HEK293T (cell line): ENCODE measurements around the gene COMMD2.

Experiments used
- CTCF ChIA-PET: fragments of 350-600 bp; formaldehyde crosslinking; extraction: SDS; loops from one replicate; lab custom pipeline; 2021; ENCODE audit warnings: antibody characterized with exemption, inconsistent platforms; lab: Yijun Ruan, JAX
- POLR2A ChIA-PET: fragments of 350-600 bp; formaldehyde crosslinking; extraction: SDS; loops from one replicate; lab custom pipeline; 2020; ENCODE audit warnings: antibody characterized with exemption, inconsistent platforms; lab: Yijun Ruan, JAX
- DNase-seq: peaks from one replicate; pipeline ENCODE4 v3.0.0; 2012; ENCODE audit warnings: mixed read lengths; ENCODE audit errors: extremely low spot score
- ARNT ChIP-seq: fragments of 450-650 bp; IDR thresholded peaks from 2 replicates; pipeline ENCODE4 v1.6.1; 2017; ENCODE audit warnings: mild to moderate bottlenecking
- BHLHE40 ChIP-seq: fragments of 450-650 bp; IDR thresholded peaks from 2 replicates; pipeline ENCODE4 v1.6.1; 2016; ENCODE audit warnings: mild to moderate bottlenecking, moderate library complexity, borderline replicate concordance
- CTBP1 ChIP-seq: fragments of 450-650 bp; IDR thresholded peaks from 2 replicates; pipeline ENCODE4 v1.6.1; 2016; ENCODE audit warnings: borderline replicate concordance
- ELF4 ChIP-seq: fragments of 450-650 bp; IDR thresholded peaks from 2 replicates; pipeline ENCODE4 v1.6.1; 2017; ENCODE audit warnings: antibody characterized with exemption
- FOXA1 ChIP-seq: fragments of 450-650 bp; IDR thresholded peaks from 2 replicates; pipeline ENCODE4 v1.6.1; 2016; ENCODE audit warnings: mild to moderate bottlenecking
- FOXK2 ChIP-seq: fragments of 450-650 bp; IDR thresholded peaks from 2 replicates; pipeline ENCODE4 v1.6.1; 2016; ENCODE audit warnings: mild to moderate bottlenecking
- FOXM1 ChIP-seq: fragments of 450-650 bp; IDR thresholded peaks from 2 replicates; pipeline ENCODE4 v1.6.1; 2017; ENCODE audit warnings: mild to moderate bottlenecking, borderline replicate concordance
- HDGF ChIP-seq: fragments of 450-650 bp; IDR thresholded peaks from 2 replicates; pipeline ENCODE4 v1.6.1; 2017; ENCODE audit warnings: antibody characterized with exemption, borderline replicate concordance
- L3MBTL2 ChIP-seq: fragments of 450-650 bp; conservative IDR thresholded peaks from 2 replicates; pipeline ENCODE4 v1.6.1; 2016; ENCODE audit warnings: mild to moderate bottlenecking
- LEF1 ChIP-seq: fragments of 450-650 bp; IDR thresholded peaks from 2 replicates; pipeline ENCODE4 v1.6.1; 2017; ENCODE audit warnings: mild to moderate bottlenecking, borderline replicate concordance
- NFRKB ChIP-seq: fragments of 450-650 bp; IDR thresholded peaks from 2 replicates; pipeline ENCODE4 v1.6.1; 2016; ENCODE audit warnings: mild to moderate bottlenecking, moderate library complexity
- SP1 ChIP-seq: fragments of 450-650 bp; IDR thresholded peaks from 2 replicates; pipeline ENCODE4 v1.6.1; 2017
- SUZ12 ChIP-seq: fragments of 450-650 bp; IDR thresholded peaks from 2 replicates; pipeline ENCODE4 v1.6.1; 2016; ENCODE audit warnings: mild to moderate bottlenecking
- TARDBP ChIP-seq: fragments of 450-650 bp; IDR thresholded peaks from 2 replicates; pipeline ENCODE4 v1.6.1; 2016
- ZNF384 ChIP-seq: fragments of 450-650 bp; IDR thresholded peaks from 2 replicates; pipeline ENCODE4 v1.6.1; 2016
- TF ChIP-seq, protein P1 (sequence below): fragments of 450-650 bp; IDR thresholded peaks from 2 replicates; pipeline ENCODE4 v1.6.1; 2016

The COMMD2 gene

GRCh38 chr3:149706905-149707304, 45.4 kb downstream of the COMMD2 start:
- ChIA-PET POLR2A (no interaction called here), CTCF (no interaction called here)
- DNase-seq = no peak
- no peak for TF ChIP-seq ELF4
- no peak for TF ChIP-seq FOXA1
- TF ChIP-seq L3MBTL2 = no peak
- TF ChIP-seq SUZ12 = no peak
- TF ChIP-seq, protein P1, sequence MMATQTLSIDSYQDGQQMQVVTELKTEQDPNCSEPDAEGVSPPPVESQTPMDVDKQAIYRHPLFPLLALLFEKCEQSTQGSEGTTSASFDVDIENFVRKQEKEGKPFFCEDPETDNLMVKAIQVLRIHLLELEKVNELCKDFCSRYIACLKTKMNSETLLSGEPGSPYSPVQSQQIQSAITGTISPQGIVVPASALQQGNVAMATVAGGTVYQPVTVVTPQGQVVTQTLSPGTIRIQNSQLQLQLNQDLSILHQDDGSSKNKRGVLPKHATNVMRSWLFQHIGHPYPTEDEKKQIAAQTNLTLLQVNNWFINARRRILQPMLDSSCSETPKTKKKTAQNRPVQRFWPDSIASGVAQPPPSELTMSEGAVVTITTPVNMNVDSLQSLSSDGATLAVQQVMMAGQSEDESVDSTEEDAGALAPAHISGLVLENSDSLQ = no peak
- TF ChIP-seq TARDBP = no peak
- no peak for TF ChIP-seq NFRKB
- no peak for TF ChIP-seq BHLHE40
- TF ChIP-seq CTBP1 = no peak
- TF ChIP-seq HDGF = no peak
- TF ChIP-seq ZNF384 = no peak

GRCh38 chr3:149705416-149705815, 46.9 kb downstream of the COMMD2 start:
- TF ChIP-seq FOXA1 (no peak), FOXM1 (no peak), BHLHE40 (no peak), ELF4 (no peak), HDGF (no peak), NFRKB (no peak), ZNF384 (no peak)
- TF ChIP-seq, protein P1 = no peak
- DNase-seq = no peak
- ChIA-PET CTCF (interaction anchor here (1.2 to 1.5 kb wide), 2 partner anchors 12 to 17 kb away, joined by 3 to 8 read pairs; no protein-coding TSS in a partner anchor), POLR2A (no interaction called here)

DNA sequence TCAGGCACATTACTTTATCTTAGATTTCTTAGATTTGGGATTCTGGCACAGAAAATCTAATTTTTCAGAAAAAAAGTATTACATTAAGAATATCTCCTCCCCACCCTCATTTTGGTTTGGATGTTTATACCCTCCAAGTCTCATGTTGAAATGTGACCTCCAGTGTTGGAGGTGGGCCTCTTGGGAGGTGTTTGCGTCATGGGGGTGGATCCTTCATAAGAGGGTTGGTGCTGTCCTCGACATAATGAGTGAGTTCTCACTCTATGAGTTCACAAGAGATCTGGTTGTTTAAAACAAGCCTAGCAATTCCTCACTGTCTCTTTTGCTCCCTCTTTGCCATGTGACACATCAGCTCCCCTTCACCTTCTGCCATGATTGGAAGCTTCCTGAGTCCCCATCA, 48.8 kb downstream of the COMMD2 start:
- POLR2A ChIA-PET = no interaction called here
- TF ChIP-seq TARDBP (no peak), SUZ12 (no peak), ELF4 (no peak), FOXM1 (no peak), CTBP1 (no peak), LEF1 (no peak), BHLHE40 (no peak), ARNT (no peak), HDGF (no peak), NFRKB (no peak), L3MBTL2 (no peak), FOXA1 (no peak), SP1 (no peak), ZNF384 (no peak), FOXK2 (no peak)
- TF ChIP-seq, protein P1 = no peak
- no peak for DNase-seq
- CTCF ChIA-PET = no interaction called here

GRCh38 chr3:149702691-149703441, 49.4 kb downstream of the COMMD2 start:
- DNase-seq = no peak
- TF ChIP-seq FOXA1 = no peak
- TF ChIP-seq NFRKB = no peak
- no peak for TF ChIP-seq TARDBP
- TF ChIP-seq L3MBTL2 = no peak
- no peak for TF ChIP-seq ELF4
- no peak for TF ChIP-seq ARNT
- POLR2A ChIA-PET = no interaction called here
- CTCF ChIA-PET = no interaction called here

DNA sequence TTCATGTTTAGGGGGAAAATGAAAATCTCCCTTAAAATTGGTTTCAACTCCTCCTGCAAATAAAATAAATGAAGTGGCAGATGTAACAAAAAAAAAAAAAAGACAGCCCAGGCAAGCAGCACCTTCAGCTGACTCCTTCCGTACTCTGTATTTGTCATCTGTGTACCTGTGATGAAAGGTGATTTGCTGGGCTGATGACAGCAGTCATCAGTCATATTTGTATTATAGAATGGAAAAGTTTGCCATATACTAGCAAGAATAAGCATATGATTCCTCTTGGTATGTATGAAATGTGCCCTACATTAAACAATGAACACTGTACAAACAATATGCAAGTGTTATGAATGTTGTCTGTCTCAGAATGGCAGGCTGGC, 50.3 kb downstream of the COMMD2 start:
- POLR2A ChIA-PET = no interaction called here
- DNase-seq = no peak
- TF ChIP-seq L3MBTL2 (no peak), ARNT (no peak), TARDBP (no peak), FOXM1 (no peak)
- CTCF ChIA-PET = no interaction called here

GRCh38 chr3:149701206-149701976, 50.9 kb downstream of the COMMD2 start:
- no peak for DNase-seq
- POLR2A ChIA-PET = no interaction called here
- TF ChIP-seq BHLHE40 (no peak), FOXA1 (no peak), TARDBP (no peak), NFRKB (no peak), L3MBTL2 (no peak), LEF1 (no peak), CTBP1 (no peak), SP1 (no peak), ZNF384 (no peak), FOXK2 (no peak), FOXM1 (no peak), ELF4 (no peak), SUZ12 (no peak), HDGF (no peak), ARNT (no peak)
- TF ChIP-seq, protein P1 = no peak
- CTCF ChIA-PET = interaction anchor here (0.7 kb wide), 1 partner anchor 66 kb away, joined by 4 read pairs; no protein-coding TSS in a partner anchor
